ENCODE data around the gene CHST4.

CHST4 gene

DNA sequence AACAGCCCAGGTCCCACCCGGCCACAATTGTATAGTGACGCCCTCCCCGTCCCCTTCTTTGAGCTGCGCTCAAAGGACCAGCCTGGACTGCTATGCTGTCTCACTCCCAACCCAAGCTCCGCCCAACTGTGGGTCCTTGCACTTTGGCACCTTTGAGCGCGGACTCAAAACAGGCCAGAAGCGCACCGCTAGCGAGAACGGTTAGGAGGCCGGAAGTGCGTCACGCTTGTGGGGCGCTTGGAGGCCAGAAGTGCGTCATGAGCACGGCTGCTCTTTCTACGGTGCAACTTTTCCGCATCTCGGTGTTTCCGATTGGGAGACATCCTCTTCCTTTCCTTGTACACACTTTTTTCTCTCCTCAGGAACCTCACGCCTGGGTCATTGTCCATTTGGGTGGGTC lies 37.1 kb upstream of the CHST4 start, which contains the start of gene ZNF19:
Gene ZNF19, minus strand, starts transcription at position 203 of the 400 bp plus-strand sequence. CDS start 7,210 bp downstream, outside the sequence.
- no peak for DNase-seq (ENCODE audit: low read depth)
- H3K4me3 ChIP-seq (ENCODE audit: low read depth, low read length), result no peak within 1 kb of the TSS
- TF ChIP-seq, protein P1, sequence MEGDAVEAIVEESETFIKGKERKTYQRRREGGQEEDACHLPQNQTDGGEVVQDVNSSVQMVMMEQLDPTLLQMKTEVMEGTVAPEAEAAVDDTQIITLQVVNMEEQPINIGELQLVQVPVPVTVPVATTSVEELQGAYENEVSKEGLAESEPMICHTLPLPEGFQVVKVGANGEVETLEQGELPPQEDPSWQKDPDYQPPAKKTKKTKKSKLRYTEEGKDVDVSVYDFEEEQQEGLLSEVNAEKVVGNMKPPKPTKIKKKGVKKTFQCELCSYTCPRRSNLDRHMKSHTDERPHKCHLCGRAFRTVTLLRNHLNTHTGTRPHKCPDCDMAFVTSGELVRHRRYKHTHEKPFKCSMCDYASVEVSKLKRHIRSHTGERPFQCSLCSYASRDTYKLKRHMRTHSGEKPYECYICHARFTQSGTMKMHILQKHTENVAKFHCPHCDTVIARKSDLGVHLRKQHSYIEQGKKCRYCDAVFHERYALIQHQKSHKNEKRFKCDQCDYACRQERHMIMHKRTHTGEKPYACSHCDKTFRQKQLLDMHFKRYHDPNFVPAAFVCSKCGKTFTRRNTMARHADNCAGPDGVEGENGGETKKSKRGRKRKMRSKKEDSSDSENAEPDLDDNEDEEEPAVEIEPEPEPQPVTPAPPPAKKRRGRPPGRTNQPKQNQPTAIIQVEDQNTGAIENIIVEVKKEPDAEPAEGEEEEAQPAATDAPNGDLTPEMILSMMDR (IDR thresholded peaks at IDR 0.05; ENCODE audit: insufficient read depth, low read depth, low read length, missing control alignments), result no peak

DNA sequence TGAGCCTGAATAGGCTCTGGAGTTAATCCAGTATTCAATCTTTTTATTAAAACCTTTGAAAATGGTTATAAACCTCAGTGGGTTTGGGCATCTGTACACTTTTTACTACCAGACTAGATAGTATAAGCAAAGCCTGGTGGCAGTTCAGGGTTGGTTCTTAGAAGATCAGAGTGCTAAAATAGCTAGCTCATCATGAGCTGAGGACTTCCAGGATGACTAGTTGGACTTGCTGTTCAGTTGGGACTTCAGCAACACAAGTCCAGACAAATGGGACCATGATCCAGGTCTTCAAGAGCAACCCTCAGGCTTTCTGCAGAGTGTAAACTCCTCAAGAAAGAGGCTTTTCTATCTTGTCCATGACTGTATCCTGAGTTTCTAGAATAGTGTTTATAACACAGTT lies 35.9 kb upstream of the CHST4 start:
- DNase-seq (ENCODE audit: low read depth), result no peak
- TF ChIP-seq, protein P1 (IDR thresholded peaks at IDR 0.05; ENCODE audit: insufficient read depth, low read depth, low read length, missing control alignments), result no peak
- no peak overlapping the region for H3K4me3 ChIP-seq (ENCODE audit: low read depth, low read length)

DNA sequence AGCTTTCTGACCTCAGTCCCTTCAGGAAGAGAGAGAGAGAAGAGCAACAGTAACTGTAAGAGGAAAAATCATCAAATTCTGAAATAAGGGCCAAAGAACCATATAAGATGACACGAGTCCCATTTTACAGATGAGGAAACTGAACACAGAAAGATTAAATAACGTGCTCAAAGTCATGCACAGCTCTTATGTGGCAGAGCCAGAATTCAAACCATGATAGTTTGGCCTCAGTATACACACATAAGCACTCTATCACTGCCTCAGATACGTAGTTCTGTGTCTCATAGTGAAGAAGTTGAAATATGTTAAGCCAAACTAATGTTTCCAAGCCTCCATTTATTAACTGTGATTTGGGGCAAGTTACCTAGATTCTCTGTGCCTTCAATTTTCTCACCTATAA lies 35.2 kb upstream of the CHST4 start:
- no peak for DNase-seq (ENCODE audit: low read depth)
- TF ChIP-seq, protein P1 (IDR thresholded peaks at IDR 0.05; ENCODE audit: insufficient read depth, low read depth, low read length, missing control alignments), result no peak
- H3K4me3 ChIP-seq (ENCODE audit: low read depth, low read length), result no peak overlapping the region

GRCh38 chr16:71492786-71493185 lies 33.4 kb upstream of the CHST4 start:
- no peak overlapping the region for H3K4me3 ChIP-seq (ENCODE audit: low read depth, low read length)
- TF ChIP-seq, protein P1 (IDR thresholded peaks at IDR 0.05; ENCODE audit: insufficient read depth, low read depth, low read length, missing control alignments), result no peak
- no peak for DNase-seq (ENCODE audit: low read depth)

GRCh38 chr16:71493213-71493612 lies 33.0 kb upstream of the CHST4 start:
- TF ChIP-seq, protein P1 (IDR thresholded peaks at IDR 0.05; ENCODE audit: insufficient read depth, low read depth, low read length, missing control alignments), result no peak
- no peak for DNase-seq (ENCODE audit: low read depth)
- H3K4me3 ChIP-seq (ENCODE audit: low read depth, low read length), result no peak overlapping the region

- H3K4me3 ChIP-seq (ENCODE audit: low read depth, low read length), result no peak overlapping the region
- TF ChIP-seq, protein P1 (IDR thresholded peaks at IDR 0.05; ENCODE audit: insufficient read depth, low read depth, low read length, missing control alignments), result no peak
- DNase-seq (ENCODE audit: low read depth), result no peak
Measured at GRCh38 chr16:71498031-71498430, 28.2 kb upstream of the CHST4 start.

DNA sequence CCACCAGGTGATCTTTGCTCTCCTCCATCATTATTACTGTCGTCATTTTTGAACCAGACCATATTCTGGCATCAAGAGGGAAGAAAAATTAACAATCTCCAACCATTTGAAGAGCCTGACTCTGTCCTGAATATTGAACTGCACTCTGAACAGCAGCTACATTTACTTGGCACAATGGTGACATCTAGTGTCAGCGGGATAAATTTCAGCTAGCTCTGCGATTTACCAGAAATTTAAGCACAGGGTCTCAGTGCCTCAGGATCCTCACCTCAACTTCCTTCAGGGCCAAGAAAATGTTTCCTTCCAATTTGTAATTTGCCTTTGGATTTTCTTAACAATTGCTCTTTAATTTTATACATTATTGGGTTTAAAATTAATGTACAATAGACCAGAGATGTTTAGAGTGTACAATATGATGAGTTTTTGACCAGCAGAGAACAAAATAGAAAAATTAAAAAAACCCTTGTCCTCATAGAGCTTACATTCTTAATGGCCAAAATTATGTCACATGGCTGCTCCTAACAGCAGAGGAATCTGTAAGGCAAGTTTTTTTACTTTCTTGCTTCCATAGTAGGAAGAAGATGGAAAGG lies 26.4 kb upstream of the CHST4 start:
- TF ChIP-seq, protein P1 (IDR thresholded peaks at IDR 0.05; ENCODE audit: insufficient read depth, low read depth, low read length, missing control alignments), result peak; percentile 72
- DNase-seq (ENCODE audit: low read depth), result peak; percentile 80
- no peak overlapping the region for H3K4me3 ChIP-seq (ENCODE audit: low read depth, low read length)
